Thoracic aorta (tissue), 2 donors: ENCODE data around the gene TXNDC11. TPM values are rescaled to one million over a fixed set of nuclear protein-coding genes. Genes with fewer than 3 reads are reported as not detected.

Source experiments
- ATAC-seq: fragments of 150-250 bp; one replicate; pipeline ENCODE4 v1.8.0; 2017; ENCODE audit warnings: low read depth; ENCODE audit not compliant: insufficient number of reproducible peaks, low FRiP score
- DNase-seq: peaks from one replicate; pipeline ENCODE4 v3.0.0-alpha.2; 2020; ENCODE audit warnings: low spot score
- H3K27ac ChIP-seq, 2 donors: fragments of 200-600 bp; sonication (generic); 1 replicate in 1 of 2; 2 replicates in 1 of 2; pipeline ENCODE4 v1.5.1; 2016; ENCODE audit warnings: mild to moderate bottlenecking in 2 of 2, moderate library complexity in 2 of 2
- H3K27me3 ChIP-seq: fragments of 200-600 bp; sonication (generic); replicated peaks from 2 replicates; pipeline ENCODE4 v1.6.0; 2016; ENCODE audit warnings: mild to moderate bottlenecking; ENCODE audit not compliant: insufficient read depth
- H3K36me3 ChIP-seq: fragments of 200-600 bp; sonication (generic); one replicate; pipeline ENCODE4 v1.5.1; 2016
- H3K4me1 ChIP-seq, 2 donors: fragments of 200-600 bp; sonication (generic); 1 replicate in 1 of 2; 2 replicates in 1 of 2; pipeline versions ENCODE4 v1.5.1 to v1.6.0; 2016; ENCODE audit warnings: low read depth in 2 of 2, mild to moderate bottlenecking in 1 of 2; ENCODE audit not compliant: control insufficient read depth in 1 of 2
- H3K4me3 ChIP-seq: fragments of 200-600 bp; sonication (generic); 2 replicates; pipeline ENCODE4 v1.5.1; 2016; ENCODE audit warnings: mild to moderate bottlenecking
- H3K9me3 ChIP-seq: fragments of 200-600 bp; sonication (generic); 2 replicates; pipeline ENCODE4 v1.5.1; 2016
- CTCF ChIP-seq: fragments of 200-600 bp; sonication (generic); IDR thresholded peaks from one replicate; pipeline ENCODE4 v1.5.1; 2019; ENCODE audit warnings: antibody characterized with exemption
- total RNA-seq, 2 donors: library from RNA; depleted of rRNA; stranded (reverse); fragments of >200 nt; gene quantifications; one replicate each; pipeline versions ENCODE4 v1.1.0 to v1.2.3, GENCODE V29; 2016

The TXNDC11 gene
- total RNA-seq, 2 donors from 2014 or later = 44.5 to 49.4 TPM

GRCh38 chr16:11666103-11667055 lies 76.3 kb downstream of the TXNDC11 start:
- no peak for ATAC-seq

GRCh38 chr16:11665071-11665491 lies 77.6 kb downstream of the TXNDC11 start:
- no peak for DNase-seq
- H3K27me3 ChIP-seq = no peaks in the 10 kb centered on the region
- no peak for ATAC-seq
- H3K27ac ChIP-seq = no peak overlapping the region
- H3K4me3 ChIP-seq = no peak overlapping the region
- no peaks in the 10 kb centered on the region for H3K36me3 ChIP-seq
- TF ChIP-seq CTCF = no peak
- no peaks in the 10 kb centered on the region for H3K9me3 ChIP-seq
- peaks cover 13 to 17% of the 10 kb centered on the region in 2 donors for H3K4me1 ChIP-seq

More at GRCh38 chr16:11666103-11667055, 76.3 kb downstream of the TXNDC11 start:
- Histone ChIP-seq H3K4me1 (peaks cover 15 to 30% of the 10 kb centered on the region in 2 donors), H3K27me3 (no peaks in the 10 kb centered on the region), H3K36me3 (no peaks in the 10 kb centered on the region), H3K27ac (no peak overlapping the region), H3K9me3 (no peaks in the 10 kb centered on the region), H3K4me3 (no peak overlapping the region)
- no peak for DNase-seq
- no peak for TF ChIP-seq CTCF

- Histone ChIP-seq H3K36me3 (no peaks in the 10 kb centered on the region), H3K4me1 (peaks cover 10 to 16% of the 10 kb centered on the region in 2 donors), H3K9me3 (no peaks in the 10 kb centered on the region), H3K27me3 (no peaks in the 10 kb centered on the region), H3K4me3 (no peak overlapping the region), H3K27ac (no peak overlapping the region)
- ATAC-seq (no peak), DNase-seq (no peak)
- no peak for TF ChIP-seq CTCF
Measured at GRCh38 chr16:11662582-11662981, 80.1 kb downstream of the TXNDC11 start.

GRCh38 chr16:11660565-11660964 lies 82.1 kb downstream of the TXNDC11 start:
- Histone ChIP-seq H3K4me3 (no peak overlapping the region), H3K27ac (no peak overlapping the region), H3K27me3 (no peaks in the 10 kb centered on the region), H3K9me3 (no peaks in the 10 kb centered on the region), H3K4me1 (peaks cover 8 to 14% of the 10 kb centered on the region in 2 donors), H3K36me3 (no peaks in the 10 kb centered on the region)
- ATAC-seq = no peak
- TF ChIP-seq CTCF = no peak
- no peak for DNase-seq

GRCh38 chr16:11658896-11659708 lies 83.6 kb downstream of the TXNDC11 start:
- H3K9me3 ChIP-seq = no peaks in the 10 kb centered on the region
- H3K4me1 ChIP-seq = peaks cover 8 to 14% of the 10 kb centered on the region in 2 donors
- no peak overlapping the region for H3K4me3 ChIP-seq
- TF ChIP-seq CTCF = no peak
- H3K36me3 ChIP-seq = no peaks in the 10 kb centered on the region
- ATAC-seq (peak; percentile 26), DNase-seq (no peak)
- peak overlapping the region; percentile 18 to 67 for H3K27ac ChIP-seq
- no peaks in the 10 kb centered on the region for H3K27me3 ChIP-seq
